ENCODE measurements around the gene ZBTB40.

GRCh38 chr1:22485431-22485830 is 33.8 kb downstream of the ZBTB40 start:
- no peak for TF ChIP-seq EZH2phosphoT487 (conservative IDR thresholded peaks at IDR 0.05; ENCODE audit: low read length)
- TF ChIP-seq CTCF (IDR thresholded peaks at IDR 0.05; ENCODE audit: insufficient read depth, low read length, poor library complexity, severe bottlenecking), result no peak
